Left ventricle myocardium superior (tissue), 1 donor: Measurements from ENCODE around the gene ALG2. TPM values are rescaled to one million over a fixed set of nuclear protein-coding genes. Genes with fewer than 3 reads are reported as not detected.
"Not testable (repeated sequence)": the region's sequence is repeated elsewhere in the genome, so short reads cannot be mapped to it uniquely, and the experiment has no call there.

Experiments used
- ATAC-seq: fragments of 200-7000 bp; cut with Tn5 transposase; one replicate; pipeline ENCODE4 v1.9.1; 2020; ENCODE audit warnings: mild to moderate bottlenecking, moderate library complexity
- DNase-seq: peaks from one replicate; pipeline ENCODE4 v3.0.0-alpha.2; 2020
- intact Hi-C: fragments of 100-400 bp; cut with micrococcal nuclease; formaldehyde crosslinking; loops from one replicate; pipeline ENCODE4 v1.11.0; 2022
- total RNA-seq: library from RNA; stranded (reverse); fragmentation: NEBNext Ultra II Directional; extraction: Animal tissue kit (Norgen Biotek cat#: 25700); gene quantifications from one replicate; pipeline ENCODE4 v1.2.1, GENCODE V29; 2021
- donor health status: DM: no; HTN: yes; CAD: no; lungs with severe emphysema.

ALG2 gene
- total RNA-seq, 1 donor from 2014 or later = 15.0 TPM

GRCh38 chr9:99197987-99198386 lies 23.8 kb downstream of the ALG2 start:
- intact Hi-C loops = no loop called here
- ATAC-seq (no peak), DNase-seq (no peak)

DNA sequence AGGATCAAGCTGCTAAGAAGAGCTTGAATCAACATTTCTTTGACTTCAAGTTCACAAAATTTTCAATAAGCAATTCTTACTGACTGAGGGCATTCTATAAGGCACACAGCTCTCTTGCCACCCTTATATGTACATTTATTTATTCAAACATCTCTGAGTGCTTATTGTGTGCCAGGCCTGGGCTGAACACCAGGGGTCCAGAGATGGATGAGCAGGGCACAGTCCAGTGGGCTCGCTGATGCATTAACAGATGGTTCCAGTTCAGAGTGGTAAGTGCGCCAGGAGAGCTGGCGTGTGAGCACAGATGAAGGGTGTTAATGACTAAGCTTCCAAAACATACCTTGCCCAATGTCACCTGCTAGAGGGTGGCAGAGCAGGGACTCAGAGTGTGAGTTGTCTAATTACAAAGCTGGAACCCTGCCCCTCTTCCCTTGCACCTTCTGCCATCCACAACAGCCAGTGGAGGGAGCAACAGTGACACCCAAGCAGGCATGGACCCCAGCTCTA lies 24.6 kb downstream of the ALG2 start:
- ATAC-seq = no peak
- intact Hi-C loops = no loop called here
- no peak for DNase-seq

DNA sequence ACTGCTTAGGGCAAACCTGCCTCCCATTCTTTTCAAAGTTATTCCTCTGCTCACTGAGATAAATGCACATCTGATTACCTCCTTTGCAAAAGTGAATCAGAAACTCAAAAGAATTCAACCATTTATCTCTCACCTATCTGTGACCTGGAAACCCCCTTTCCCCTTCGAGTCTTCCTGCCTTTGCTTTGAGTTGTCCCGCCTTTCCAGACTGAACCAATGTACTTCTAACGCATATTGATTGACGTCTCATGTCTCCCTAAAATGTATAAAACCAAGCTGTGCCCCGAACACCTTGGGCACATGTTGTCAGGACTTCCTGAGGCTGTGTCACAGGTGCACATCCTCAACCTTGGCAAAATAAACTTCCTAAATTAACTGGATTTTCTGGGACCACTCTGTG lies 25.3 kb downstream of the ALG2 start:
- intact Hi-C loops, DNase-seq, ATAC-seq: not testable (repeated sequence)

GRCh38 chr9:99193466-99193821 lies 28.3 kb downstream of the ALG2 start:
- DNase-seq (no peak), ATAC-seq (no peak)
- intact Hi-C loops = no loop called here

DNA sequence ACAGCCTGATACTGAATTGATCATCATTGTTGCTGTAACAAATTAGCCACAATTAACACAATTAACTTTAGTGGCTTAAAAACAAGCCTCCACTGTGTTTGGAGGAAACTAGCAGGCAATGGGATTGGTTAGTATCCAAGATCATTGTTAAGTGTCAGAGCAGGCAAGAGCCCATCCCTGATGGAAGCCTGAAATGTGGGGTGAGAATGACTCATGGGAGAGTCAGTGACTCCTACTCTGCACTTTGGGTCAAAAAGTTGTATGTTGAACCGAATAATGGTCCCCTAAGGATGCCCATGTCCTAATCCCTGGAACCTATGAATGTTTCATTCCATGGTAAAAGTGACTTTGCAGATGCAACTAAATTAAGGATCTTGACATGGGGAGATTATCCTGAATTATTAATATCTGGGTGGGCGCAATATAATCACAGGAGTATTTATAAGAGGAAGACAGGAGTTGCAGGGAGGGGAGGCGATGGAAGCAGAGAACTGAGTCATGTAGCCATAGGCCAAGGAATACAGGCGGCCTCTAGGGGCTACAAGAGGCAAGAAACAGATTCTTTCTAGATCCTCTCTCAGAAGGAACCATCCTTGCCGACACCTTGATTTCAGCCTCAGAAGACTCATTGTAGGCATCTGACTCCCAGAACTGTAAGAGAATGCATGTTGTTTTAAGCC lies 28.8 kb downstream of the ALG2 start:
- intact Hi-C loops = no loop called here
- ATAC-seq (no peak), DNase-seq (no peak)

GRCh38 chr9:99190597-99191283 lies 31.0 kb downstream of the ALG2 start:
- DNase-seq (no peak), ATAC-seq (no peak)
- intact Hi-C loops = no loop called here

DNA sequence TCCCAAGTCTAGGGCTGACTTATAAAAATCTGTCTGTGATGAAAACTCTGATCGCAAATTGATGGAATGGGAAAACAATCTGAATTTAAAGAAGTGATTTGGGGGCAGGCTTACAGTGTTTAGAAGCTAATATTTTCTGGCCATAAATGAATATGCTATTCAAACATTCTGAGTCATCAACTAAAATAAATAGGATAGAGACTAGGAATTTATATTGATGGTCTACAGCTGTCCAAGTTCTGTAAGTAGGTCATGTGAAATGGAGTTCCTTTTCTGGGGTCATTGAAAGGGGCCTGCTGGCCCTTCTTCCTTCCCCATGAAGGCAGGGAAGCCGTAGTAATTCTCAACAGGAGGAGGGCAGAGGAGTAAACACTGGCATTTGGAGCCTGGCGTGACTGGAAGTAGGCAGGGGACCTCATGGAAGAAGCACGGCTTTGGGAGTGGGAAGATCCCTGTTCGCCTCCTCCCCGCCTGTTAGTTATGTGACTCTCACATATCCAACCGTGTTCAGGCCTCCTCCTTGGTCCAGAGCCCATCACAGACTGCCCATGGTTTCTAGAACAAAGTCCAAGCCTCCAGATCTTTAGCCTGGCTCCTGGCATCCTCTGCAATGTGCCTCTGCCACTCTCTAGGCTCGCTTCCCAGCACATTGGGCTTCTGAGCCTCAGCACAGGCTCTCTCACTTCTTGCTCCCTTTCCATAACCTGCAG lies 31.7 kb downstream of the ALG2 start:
- DNase-seq = no peak
- no peak for ATAC-seq
- intact Hi-C loops = no loop called here

- ATAC-seq (no peak), DNase-seq (no peak)
- intact Hi-C loops = no loop called here
These were observed 32.6 kb downstream of the ALG2 start for GRCh38 chr9:99189186-99189585.

GRCh38 chr9:99187311-99187710 lies 34.4 kb downstream of the ALG2 start:
- no peak for ATAC-seq
- no peak for DNase-seq
- intact Hi-C loops = no loop called here

DNA sequence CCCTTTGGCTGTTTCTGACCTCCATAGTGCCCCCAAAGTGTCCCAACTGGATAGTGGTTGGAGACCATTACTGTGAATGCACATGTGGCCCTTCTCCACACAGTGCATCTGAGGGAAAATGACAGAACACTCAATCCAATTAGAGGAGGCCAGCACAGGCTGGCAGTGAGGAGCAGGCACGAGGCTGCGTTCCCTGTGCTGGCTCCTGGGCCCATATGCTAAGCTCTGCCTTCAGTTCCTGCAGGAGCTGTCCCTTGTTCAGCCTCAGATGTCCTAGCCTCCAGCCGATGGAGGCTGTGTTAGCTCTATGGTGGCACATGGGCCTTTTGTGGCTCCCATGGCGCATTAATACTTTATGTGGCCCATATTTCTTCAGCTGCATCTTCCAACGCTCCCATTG lies 35.8 kb downstream of the ALG2 start:
- no peak for ATAC-seq

GRCh38 chr9:99185348-99185632 lies 36.5 kb downstream of the ALG2 start:
- DNase-seq (no peak), ATAC-seq (no peak)
- intact Hi-C loops = no loop called here

More for the DNA sequence above, 35.8 kb downstream of the ALG2 start:
- no peak for DNase-seq
- intact Hi-C loops = no loop called here

GRCh38 chr9:99184475-99185347 lies 37.0 kb downstream of the ALG2 start:
- intact Hi-C loops = no loop called here
- peak; percentile 96 for ATAC-seq
- DNase-seq = peak; percentile 90

- intact Hi-C loops = no loop called here
- DNase-seq (peak; percentile 60), ATAC-seq (peak; percentile 37)
These were observed 37.6 kb downstream of the ALG2 start for GRCh38 chr9:99184110-99184474.

GRCh38 chr9:99183616-99184015 lies 38.1 kb downstream of the ALG2 start:
- DNase-seq (no peak), ATAC-seq (no peak)
- intact Hi-C loops = no loop called here

- ATAC-seq = no peak
- intact Hi-C loops = no loop called here
- DNase-seq = no peak
These were observed 39.4 kb downstream of the ALG2 start for GRCh38 chr9:99182356-99182755.

- no peak for ATAC-seq
- intact Hi-C loops = no loop called here
- no peak for DNase-seq
These were observed 40.1 kb downstream of the ALG2 start for GRCh38 chr9:99181621-99182020.

- DNase-seq (no peak), ATAC-seq (no peak)
- intact Hi-C loops = no loop called here
These were observed 40.5 kb downstream of the ALG2 start for GRCh38 chr9:99181206-99181605.

DNA sequence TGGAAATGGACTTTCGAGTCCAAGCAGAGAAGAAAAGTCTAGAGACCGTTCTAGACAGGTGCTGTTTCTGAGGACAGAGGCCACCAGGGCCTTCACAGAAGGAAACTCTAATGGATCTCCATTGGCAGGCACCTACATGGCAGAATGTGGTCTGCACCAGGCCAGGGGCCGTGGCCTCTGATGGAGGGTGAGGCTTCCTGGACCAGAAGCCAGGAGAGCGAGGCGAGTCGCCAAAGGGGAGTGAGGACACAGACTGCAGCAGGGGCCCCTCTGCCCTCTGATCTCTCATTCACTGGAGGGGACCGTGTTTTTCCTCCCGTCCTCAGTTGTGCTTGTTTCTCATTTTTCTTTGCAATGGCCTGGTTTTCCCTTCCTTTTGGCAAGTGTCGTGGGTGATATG lies 41.1 kb downstream of the ALG2 start:
- ATAC-seq = no peak
- intact Hi-C loops = no loop called here
- no peak for DNase-seq

- no peak for ATAC-seq
- DNase-seq = no peak
- intact Hi-C loops = no loop called here
These were observed 41.5 kb downstream of the ALG2 start for GRCh38 chr9:99180199-99180598.
